HG02981 (cell line): Measurements from ENCODE around the gene ZNF521.

Experiments
- ATAC-seq: cut with Tn5 transposase; IDR thresholded peaks from one replicate; pipeline ENCODE4 v1.9.1; 2021; ENCODE audit warnings: mild to moderate bottlenecking, moderate library complexity; ENCODE audit not compliant: unreplicated experiment

The ZNF521 gene

DNA sequence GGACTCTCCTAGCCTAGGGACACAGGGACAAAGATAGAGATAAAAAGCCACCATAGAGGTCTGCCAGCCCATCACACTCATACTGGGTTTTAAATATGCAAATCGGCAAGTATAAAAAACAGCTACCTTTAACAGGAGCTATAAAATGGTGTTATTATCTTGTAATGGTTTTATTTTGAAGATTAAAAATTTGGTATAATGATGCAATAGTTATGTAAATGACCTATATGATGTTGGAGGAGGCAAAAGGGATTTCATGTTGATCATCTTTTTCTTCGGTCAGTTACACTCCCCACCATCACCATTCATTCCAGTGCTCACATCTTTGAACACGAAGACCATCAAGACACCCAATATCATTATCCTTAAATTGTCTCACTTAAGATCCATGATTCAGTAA, 11.2 kb downstream of the ZNF521 start:
- no peak for ATAC-seq

DNA sequence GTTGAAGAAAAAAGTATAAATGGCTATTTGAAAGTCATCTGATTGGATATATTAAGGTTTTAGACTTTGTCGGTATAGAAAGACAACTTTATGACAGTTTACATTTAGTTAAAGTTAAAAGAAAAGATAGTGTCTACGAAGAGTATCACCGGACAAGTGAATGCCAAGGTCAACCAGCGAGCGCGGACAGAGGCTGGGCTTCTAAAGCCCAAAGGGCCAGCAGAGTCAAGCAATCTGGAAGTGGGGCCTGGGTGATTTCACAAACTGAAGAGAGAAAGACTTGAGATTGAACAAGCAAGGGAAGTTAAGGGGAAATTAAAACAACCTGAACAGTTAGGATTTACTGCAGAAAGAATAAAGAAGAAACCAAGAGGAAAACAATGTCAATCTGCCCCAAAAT, 16.3 kb downstream of the ZNF521 start:
- no peak for ATAC-seq

DNA sequence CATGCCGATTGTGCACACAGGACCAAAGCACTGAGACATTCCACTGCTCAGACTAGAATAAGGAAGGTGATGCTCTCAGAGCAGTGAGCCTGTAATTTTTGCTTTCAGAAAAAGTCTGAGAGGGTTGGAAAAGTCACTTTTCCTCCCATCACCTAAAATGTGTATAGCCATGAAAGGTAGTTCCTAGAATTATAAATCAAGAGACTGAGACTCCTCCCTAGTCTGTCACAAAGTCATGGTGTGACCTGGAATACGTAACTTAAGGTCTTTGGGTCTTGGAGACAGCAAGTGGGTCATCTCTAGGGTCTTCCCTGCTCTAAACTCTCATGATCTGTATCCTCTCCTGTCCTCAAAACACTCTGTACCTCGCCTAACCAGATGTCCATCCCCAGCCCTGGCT, 16.9 kb downstream of the ZNF521 start:
- no peak for ATAC-seq

DNA sequence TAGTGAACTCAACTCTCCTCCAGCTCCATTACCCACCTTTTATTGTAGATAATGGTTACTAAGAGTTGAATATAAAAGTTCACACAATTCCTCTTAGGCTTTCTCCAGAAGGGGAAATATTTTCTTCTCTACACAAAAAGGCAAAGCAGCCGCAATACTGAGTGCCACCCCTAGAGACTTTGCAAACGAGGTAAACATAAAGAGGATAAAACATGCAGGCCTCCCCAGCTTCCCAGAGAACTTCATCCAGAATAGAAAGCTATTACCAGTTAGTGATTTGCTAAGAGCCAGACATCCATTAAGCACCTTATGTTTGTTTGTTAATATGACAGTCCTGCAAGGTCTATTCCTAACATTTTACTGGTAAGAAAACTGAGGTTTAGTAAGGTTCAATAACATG, 17.4 kb downstream of the ZNF521 start:
- no peak for ATAC-seq

DNA sequence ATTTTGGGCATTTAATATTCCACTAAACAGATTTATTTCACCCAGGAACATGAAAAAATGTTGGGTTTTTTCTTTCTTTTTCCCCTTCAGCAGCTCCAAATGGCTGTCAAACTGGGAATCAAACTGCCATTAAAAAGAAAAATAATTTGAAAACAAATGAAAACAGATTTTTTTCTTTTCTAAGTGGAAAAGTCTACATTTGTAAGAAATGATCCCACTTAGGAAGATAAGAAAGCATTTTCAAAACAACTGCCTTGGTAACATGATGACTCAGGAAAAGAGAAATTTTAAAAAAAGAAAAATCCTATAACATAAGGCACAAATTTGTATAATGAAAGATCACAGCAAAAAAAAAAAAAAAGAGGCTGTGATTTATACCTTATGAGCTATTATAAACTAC, 20.0 kb downstream of the ZNF521 start:
- no peak for ATAC-seq

DNA sequence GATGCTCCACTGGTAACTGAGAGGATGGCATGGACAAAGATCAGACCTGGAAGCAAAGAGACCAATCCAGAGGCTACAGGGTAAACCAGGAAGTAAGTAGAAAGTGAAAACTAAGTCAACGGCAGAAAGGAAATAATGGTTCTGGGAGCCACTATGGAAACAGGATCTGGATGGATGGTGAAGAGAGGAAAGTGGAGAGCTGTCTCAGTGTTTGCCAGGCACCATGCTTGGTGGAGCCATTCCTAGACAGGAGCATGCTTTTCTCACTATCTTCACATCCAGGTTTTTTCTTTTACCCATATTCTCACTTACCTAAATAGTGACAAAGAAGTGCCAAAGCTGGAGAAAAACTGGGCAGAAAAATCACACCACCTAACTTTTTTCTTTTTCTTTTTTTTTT, 22.2 kb downstream of the ZNF521 start:
- ATAC-seq = no peak

DNA sequence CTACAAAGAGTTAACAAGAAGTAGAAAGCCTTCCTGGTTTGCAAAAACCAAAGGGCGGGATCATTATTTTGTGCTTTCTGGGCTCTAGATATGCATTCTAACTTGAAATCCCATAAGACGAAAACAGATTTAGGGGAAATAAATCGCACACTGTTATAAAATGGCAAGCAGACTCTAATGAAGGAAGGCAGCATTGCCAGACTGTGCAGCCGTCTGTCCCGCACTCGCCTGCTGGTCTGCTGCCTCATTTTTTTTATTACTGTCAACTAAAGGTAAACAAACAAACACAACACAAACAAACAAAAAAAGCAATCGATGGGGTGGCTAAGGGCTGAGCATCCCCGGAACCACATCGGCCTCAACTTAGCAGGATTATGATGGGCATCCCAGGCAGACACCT, 24.4 kb downstream of the ZNF521 start:
- ATAC-seq = no peak

DNA sequence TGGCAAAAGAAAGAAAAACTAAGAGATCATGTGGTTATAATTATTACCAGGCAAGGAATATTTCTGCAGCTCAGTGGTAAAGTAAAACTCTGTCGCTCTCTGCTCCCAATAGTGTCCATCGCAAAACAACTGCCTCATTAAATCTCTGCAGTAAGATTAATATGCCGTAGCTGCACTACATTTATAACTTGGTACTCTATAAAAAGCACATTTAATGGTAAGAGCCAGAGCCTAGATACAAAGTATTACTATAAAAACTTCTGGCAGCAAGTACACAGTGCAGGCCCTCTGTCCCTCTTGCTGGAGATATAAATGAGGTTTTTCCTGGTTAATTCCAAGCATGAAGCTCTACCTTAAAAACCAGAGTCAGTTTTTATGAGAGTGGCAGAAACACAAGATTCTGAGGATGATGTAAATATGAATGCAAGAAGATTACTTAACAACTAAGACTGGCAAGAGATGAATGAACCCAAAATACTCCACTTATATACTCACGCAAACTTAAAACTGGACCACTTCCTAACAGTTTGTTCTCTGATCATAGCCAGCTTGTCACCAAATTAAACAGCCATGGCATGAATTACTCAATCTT, 25.5 kb downstream of the ZNF521 start:
- ATAC-seq = no peak

DNA sequence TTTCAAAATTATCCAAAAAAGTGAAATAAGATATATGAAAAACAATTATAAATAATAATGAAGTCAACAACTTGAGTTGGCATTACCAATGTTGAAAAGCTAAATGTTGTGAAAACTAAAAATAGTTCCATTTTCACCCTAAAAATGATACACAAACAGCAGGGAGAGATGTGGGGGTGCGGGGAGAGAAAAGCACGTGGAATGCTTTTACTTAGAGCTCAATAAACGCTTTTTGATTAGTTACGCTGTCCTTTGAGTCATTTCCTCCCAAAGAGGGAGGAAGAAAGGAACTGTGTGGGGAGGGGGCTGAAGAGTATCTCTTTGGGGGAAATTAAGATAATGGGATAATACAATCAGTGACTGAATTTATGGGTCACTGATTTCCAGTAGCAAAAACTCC, 29.2 kb downstream of the ZNF521 start:
- no peak for ATAC-seq

DNA sequence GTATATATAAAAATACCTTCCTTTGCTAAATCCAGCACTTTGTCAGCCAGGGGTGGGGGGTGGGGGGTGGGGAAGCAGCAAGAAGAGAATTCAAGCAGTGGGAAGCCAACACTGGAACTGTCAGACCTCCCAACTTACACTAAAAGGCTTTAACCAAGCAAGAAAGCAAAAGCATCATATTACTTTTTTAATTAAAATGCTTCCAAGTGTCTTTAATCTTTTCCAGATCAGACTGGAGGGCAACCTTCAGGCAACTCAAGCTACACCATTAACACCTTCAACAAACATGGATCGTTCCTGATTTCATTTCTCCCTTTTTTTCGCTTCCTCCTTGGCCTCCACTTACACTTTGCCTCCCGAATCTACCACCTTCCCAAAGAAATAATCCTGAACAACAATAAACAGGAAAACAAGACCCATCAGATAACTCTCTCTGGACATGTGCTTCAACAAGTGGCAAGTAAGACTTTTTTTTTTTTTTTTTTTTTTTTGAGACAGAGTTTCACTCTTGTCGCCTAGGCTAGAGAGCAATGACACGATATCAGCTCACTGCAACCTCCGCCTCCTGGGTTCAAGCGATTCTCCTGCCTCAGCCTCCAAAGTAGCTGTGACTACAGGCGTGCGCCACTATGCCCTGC, 35.5 kb downstream of the ZNF521 start:
- no peak for ATAC-seq

DNA sequence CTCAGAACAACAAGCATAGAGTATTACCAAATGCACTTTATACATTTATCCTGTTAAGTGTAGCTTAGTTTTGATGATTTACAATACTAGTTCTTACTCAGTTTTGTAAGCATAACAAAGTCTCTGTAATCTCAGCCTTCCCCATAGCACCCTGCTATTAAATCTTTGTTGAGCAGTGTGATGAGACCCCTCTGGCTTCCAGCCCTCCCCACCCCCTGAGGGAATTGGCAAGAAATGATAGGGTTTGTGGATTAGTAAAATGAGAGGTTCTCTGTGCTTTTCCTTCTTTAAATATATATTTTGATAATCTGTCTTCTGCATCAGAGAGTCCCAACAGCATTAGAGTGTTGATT, 37.2 kb downstream of the ZNF521 start:
- ATAC-seq = no peak

DNA sequence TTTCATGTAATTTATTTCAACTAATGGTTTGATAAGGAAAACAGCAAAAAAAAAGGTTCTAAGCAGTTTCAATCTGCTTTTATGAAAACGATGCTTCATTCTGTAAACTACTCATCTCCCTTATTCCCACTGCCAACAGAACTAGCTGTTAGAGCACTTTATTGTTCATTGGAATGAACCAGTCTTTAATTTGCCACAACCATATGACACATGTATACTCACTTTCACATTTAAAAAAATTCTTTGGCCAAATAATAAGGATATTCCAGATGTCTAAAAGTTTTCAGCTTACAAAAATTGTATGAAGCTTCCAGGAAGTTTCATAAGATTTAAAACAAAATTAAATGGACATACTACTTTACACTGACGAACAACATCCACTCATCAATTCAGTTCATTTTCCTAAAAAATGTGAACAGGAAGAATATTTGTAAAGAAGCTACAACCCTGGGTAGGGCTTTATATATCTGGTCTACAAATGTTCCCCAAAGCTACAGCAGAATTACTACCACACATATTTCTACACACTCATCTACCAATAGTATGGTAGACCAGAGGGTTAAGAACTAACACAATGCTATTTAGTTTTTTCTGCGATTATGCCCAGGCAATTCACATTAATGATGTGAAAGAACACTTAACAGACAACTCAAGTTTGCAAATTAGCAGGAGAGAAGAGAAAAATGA, 37.7 kb downstream of the ZNF521 start:
- no peak for ATAC-seq

DNA sequence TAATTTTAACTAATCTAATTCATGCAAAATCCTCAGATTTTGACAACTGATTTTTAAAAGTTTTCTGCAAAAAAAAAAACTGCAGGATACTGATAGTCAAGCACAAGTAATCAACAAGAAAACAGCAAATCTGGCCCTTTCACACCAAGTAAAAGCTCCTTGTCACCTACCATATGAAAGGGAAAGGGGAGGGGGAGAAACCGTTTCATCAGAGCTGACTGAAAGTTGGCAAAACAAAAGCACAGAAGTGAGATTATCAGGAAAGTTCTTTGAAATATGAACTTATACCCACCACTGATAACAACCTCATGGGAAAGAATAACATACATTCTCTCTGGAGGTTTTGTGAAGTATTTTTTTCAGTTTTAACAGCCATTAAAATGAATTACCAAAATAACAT, 38.7 kb downstream of the ZNF521 start:
- no peak for ATAC-seq

DNA sequence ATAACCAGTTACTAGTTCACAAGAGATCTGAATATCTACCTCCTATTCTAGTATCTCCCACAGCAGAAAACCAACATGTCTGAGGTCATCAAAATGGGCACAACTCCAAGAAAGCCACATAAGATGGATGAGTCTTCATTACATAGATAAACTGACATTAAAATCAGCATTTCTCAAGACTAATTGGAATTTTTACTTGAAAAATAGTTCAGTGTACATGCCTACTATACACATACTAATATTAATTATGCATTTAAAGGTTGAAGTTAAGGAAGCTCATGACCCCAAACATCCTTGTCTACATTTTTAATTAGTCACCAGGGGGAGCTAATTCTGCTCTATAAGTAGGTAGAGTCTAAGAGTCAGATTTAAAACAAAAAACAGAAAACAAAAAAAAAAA, 41.9 kb downstream of the ZNF521 start:
- no peak for ATAC-seq

DNA sequence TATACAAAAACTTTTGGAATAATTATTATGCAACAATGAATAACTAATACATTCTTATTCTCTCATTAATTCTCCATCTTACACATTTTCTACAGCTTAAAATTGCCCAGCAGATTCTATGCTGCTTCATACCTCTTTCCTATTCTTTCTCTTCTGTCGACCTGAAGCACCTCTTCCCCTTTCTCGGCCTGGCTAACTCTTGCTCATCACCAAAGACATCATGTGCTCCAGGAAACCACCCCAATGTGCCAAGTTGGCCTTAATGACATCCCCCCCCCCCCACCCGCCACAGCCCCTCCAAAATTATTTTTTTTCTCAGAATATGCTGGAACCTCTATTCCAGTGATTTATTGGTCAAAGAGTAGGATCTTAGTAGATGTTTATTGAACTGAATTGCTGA, 43.6 kb downstream of the ZNF521 start:
- ATAC-seq = no peak

DNA sequence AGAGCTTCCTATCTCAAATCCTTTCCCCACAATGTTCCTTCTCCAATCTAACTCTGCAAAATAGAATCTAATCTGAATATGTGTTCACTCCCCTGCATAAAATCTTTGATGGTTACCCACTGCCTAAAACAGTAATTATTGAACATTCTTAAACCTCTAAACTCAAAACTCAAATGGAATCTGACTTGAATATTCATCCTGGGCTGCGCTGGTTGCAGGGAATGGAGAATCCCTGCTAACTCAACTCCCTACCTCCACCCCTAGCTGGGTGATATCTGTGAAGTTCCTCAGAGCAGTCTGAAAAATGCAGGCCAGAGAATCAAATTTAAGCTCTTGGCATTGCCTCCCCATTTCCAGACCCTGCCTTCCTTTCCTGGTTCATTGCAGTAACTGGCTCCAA, 44.8 kb downstream of the ZNF521 start:
- no peak for ATAC-seq

DNA sequence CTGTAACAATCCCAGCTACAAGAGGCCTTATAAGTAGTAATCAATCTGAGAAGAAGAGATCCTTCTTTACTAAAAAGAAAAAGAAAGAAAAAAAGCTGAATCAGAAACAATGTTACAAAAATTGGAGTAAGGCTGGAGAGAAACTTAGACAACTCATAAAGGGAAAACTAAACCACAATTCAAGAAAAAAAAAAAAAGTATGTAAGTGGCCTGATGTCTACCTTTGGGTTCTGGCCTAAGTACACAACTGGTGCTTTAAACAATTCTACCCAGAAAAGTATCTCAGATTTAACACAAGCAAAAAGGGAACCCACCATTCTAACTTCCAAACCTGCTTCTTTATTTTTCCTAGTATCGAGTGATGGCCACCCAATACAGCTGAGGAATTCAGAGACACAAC, 45.3 kb downstream of the ZNF521 start:
- ATAC-seq = no peak

DNA sequence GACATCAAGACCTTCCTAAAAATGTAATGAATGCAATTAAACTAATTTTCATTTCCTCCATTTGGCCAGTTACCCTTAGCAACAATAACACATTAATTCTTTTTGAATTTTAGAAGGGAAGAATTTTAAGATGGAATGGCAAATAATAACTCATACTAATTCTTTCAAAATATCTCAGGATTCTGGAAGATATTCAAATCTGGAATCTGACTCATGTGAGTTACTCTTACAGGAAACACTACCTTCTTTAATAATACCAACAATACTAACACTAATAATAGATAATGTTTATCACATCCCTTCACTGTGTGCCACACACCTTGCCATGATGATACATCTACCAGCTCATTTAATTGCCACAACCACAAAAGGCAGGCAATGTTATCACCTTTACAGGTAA, 46.4 kb downstream of the ZNF521 start:
- ATAC-seq = no peak

DNA sequence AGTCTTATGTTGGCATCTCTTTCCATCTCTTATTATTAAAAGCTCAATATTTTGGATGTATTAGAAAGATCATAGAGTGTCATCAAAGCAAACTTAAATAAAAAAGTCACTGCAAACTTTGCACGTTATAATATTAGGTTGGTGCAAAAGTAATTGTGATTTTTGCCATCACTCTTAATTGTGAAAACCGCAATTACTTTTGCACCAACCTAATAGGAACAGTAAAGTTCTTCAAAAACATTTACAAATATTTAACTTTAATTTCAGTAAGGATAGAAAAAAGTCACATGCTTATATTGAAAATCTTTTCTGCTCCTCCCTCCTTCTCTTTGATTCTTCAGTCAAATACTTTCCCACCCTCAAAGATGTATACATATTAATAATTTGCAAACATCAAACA, 51.5 kb downstream of the ZNF521 start:
- no peak for ATAC-seq

DNA sequence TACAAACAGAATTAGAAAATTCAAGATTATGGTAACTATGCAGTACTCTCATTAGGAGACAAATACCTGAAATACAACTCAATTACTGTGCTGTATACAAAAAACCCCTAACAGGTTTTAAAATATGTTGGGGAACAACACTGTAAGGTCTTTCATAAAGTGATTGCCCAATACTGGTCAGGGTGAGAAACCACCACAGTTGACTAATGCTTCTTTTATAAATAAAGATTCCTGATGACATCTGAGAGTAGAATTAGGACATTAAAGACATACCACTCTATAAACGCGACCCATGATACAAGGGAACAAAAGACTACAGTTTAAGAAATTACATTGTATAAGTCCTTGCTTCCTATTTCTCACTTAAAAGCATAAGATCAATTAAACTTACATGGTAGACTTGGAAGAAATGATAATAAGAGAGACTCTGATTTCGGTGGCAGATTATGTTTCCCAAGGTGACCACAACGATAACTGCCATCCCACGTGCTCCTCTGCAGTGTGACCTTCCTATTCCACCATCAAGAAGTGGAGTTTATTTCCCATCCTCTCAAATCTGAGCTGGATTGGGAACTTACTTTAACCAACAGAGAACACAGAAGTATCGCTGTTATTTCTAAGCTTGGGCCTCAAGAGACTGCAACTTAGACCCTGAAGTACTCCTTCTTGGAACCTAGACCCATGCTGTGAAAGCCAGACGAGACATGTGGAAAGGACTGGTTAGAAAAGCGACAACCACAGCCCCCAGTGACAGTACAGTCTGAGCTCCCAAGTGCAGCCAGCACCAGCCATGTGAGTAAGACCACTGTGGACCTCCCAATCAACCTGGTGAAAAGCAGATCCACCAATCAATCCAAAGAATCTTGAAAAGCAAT, 52.3 kb downstream of the ZNF521 start:
- ATAC-seq = no peak

DNA sequence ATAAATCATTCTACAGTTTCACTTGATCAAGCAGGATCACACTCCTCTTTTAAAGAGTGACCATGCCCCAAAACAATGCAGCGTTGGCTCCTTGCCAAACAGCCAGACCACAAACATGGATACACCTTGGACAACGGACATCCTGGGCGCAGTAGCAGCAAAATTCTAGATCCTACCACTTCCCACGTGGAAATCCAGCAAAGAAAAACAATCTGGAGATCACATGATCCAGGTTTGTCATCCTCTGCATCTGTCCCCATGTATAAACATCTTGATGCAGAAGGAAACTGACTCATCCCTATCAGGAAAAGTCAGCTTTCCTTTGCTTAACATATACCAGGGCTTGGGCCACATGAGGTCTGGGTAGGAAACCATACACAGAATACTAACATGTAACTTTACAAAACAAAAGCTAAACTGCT, 53.1 kb downstream of the ZNF521 start:
- no peak for ATAC-seq

DNA sequence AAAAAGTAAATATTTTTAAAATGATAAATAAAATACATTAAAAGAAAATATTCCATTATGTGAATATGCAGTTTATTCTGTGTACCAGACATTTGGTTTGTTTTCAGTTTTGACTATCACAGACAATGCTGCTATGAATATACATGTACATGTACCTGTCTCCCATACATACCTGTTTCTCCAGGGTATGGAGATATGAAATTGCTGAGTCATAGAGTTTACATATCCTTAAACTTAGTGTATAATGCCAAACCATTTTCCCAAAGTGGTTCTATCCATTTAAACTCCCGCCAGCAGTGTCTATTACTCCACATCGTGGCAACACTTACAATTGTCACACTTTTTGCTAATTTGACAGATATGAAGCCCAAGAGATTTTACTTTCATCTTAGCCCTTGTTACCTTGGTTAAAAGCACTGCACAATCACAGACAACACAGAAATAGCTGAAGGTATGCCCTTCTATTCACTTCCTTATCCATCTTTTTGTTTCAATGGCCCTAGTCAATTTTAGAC, 56.3 kb downstream of the ZNF521 start:
- ATAC-seq = no peak
